Smooth muscle cell of the brain vasculature (primary cell): ENCODE data around the gene CAPSL.
"Not testable (repeated sequence)": the region's sequence is repeated elsewhere in the genome, so short reads cannot be mapped to it uniquely, and the experiment has no call there.

Experiments
- DNase-seq: peaks from one replicate; pipeline ENCODE4 v3.0.0-alpha.2; 2012; ENCODE audit warnings: low read depth, low spot score

Gene CAPSL

DNA sequence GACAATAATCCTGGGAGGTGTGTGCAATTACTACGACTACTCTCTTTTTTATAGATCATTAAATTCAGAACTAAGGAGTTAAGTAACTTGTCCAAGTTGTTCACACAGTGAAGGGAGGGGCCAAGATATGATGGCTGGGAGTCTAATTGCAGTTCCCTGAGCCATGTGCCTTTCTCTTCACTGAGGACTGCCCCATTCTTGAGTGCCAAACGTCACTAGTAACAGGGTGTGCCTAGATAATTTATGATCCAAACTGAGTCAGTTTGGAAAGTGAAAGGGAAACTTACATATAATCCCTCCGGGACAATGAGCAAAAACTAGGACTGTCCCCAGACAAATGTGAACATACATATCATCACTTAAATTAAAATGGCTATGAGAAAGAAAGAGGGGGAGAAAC lies 61.5 kb downstream of the CAPSL start:
- no peak for DNase-seq

DNA sequence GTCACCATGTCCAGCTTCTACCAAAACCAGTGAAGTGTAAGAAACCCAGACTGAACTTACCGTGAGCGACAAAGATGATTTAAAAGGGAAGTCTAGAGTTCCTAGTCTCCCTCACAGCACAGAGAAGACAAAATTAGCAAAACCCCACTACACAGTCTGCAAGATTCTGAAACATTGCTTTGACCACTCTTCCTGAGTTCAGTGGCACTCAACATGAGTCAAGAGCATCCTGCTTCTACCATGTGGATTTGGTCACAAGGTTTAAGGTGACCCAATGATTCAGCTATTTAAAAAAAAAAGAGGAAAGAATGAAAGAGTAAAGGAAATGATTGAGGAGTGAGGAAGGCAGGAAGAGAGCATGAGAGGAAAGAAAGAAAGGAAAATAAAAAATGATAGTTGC lies 62.0 kb downstream of the CAPSL start:
- no peak for DNase-seq

DNA sequence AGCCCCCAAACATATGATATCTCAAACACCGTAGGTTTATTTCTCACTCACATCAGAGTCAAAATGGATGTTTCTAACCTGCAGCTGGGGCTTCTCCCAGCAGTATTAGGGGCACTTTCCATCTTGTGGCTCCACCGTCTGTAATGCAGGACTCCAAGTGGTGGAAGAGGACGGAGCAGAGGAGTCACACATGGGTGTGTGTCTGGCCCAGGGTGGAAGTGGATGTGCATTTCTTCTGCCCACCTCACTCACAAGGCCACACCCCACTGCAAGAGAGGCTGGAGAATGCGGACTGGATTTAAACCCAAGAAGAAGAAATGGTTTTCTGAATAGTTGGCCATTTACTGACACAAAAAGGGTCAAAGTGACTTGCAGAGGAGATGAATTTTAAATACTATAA lies 67.8 kb downstream of the CAPSL start:
- DNase-seq, result no peak

DNA sequence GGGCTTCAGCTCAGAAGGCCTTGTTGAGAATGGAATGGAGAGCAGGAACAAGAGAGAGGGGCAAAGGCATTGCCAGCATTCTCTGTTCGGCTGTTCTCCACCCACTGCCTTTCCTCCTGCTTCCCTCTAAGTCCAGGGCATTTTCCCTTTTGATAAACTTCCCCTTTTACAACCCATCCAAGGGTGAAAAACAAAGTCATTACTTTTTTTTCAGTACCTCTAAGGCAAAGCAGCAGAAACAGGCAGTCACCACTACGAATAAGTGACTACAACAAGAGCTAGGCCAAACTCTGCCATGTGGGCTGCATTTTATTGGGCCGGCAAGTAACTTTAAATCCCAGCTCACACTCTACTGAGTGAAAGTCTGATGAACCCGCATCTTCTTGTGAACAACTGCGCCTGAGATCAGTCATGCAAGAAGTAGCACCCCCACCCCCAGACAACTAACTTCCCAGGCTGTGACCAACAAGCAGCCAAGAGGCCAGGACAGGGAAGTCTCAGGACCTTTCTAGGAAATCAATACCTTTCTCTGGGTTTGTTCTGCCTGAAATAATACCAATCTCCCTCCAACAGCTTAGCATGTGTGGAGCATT lies 68.6 kb downstream of the CAPSL start:
- DNase-seq, result no peak

DNA sequence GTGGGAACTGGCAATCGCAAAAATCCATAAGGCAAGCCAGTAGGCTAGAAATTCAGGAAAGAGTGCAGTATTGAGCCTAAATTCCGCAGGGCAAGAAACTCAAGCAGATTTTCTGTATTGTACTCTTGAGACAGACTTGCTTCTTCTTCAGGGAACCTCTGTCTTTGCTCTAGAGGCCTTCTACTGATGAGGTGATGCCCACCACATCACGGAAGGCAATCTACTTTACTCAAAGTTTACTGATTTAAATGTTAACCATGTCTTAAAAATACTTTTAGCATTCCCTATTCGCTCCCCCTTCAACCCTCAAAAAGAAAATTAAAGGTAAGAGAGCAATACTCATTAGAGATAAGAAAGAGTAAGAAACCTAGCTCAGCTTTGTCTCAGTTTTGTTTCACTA lies 70.4 kb downstream of the CAPSL start:
- DNase-seq, result no peak

DNA sequence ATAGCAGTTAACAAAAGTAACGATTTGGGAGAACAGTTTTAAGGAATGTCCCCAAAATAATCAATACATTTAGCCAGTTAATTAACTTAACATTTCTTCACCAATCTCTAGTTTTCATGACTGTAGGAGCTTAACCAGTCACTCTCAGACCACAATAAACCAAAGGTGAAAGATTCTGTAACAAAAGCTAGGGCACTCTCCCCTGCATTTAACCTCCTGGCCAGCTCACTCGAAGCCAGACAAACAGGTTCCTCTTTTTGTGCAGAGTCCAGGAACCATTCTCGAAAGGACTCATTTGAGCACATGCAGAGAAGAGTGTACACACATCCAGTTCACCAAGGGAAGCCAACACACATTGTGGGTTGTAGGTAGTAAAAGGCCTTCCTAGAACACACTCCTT lies 75.3 kb downstream of the CAPSL start:
- no peak for DNase-seq

DNA sequence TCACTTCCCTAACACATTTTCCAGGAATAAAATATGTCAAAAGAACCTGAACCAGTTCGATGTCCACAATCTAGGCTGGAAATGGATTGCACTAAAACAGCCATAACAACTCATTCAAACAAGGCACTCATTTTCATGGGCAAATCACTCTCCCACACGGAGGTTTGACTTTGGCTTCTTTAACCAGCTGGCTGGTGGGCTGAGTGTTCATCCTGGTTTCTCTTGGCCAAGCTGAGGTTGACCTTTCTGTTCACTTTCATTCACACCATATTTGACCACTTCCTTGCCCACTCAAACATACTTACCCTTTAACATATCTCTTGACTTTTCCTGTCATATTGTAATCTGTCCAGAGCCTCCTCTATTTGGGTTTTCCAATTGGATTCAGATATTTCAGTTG lies 76.3 kb downstream of the CAPSL start:
- no peak for DNase-seq

DNA sequence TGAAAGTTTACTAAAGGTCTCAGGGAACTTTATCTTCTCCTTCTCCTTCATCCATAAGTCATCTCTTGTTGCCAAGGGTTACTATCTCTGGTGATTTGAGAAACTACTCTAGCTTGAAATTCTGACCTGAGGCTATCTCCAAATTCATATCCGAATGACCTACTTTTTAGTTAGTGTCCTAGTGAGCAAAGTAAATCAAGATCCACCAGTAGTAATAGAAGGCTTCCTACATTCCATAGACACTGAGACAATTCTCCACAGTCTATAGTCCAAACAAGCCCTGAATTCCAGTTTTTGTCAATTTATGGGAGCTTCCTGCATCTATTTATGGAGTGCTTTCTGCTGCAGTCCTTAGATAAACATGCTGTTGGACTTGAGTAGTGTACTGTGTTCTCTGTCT lies 76.7 kb downstream of the CAPSL start:
- DNase-seq, result no peak

DNA sequence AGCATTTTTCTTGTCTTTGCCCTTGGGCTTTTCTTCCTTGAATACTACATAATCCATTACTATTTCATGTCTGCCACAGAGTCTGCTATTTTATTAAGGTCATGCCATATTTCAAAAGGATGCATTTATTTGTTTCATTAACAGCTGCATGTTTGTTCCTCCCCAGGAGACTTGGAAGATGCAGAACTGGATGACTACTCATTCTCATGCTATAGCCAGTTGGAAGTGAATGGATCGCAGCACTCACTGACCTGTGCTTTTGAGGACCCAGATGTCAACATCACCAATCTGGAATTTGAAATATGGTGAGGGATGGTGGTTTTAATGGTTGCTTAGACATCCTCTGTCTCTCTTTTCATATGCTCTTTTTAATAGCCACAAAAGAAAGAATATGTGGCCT lies 77.7 kb downstream of the CAPSL start:
- no peak for DNase-seq

DNA sequence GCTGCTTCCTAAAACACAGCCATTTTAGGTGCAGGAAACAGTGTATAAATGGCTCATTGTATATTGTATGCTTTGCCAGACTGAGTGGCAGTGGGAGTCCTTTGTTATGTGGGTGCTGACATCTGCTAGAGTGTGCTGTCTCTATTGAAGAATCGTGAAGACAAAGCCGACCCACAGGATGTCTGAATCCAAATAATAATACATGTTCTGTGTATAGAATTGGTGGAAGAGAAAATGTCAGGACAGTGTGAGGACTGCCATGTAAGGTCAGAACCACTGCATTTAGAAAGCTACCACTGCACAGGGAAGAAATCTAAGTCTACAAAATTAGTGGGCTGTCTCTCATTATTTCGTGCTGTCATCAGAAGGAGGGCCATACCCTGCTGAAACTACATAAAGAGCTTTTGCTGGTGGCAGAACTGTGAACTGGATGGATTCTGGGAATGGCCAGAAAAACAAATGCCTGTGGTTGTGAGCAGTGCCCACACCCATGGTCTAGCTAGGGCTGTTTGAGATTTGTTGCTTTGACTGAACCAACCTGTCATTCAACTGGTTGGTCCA lies 79.2 kb downstream of the CAPSL start:
- no peak for DNase-seq

DNA sequence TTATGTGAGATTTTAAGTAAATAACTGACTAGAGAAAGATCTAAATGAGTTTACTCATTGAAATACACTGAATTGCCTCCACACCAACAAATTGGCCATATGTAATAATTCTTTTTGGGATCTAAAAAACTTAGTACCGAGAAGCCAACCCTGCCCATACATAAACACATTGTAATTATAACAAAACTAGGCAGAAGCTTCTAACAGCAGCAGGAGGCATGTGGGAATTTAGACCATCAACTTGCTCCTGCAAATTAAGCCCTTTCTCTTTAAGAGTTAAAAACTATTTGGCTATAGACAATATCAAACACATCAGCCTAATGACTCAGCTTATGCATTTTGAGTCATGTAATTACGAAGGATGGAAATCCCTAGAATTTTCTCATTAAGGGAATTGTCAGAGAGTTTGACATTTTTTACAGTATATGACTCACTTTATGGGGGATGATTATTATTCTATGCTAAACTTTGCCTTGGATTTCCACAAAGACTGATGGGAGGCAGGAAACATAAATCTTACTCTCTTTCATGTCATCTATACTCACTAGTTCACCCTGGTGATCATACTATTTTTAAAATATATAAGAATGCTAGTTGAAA lies 80.7 kb downstream of the CAPSL start:
- DNase-seq, result no peak

DNA sequence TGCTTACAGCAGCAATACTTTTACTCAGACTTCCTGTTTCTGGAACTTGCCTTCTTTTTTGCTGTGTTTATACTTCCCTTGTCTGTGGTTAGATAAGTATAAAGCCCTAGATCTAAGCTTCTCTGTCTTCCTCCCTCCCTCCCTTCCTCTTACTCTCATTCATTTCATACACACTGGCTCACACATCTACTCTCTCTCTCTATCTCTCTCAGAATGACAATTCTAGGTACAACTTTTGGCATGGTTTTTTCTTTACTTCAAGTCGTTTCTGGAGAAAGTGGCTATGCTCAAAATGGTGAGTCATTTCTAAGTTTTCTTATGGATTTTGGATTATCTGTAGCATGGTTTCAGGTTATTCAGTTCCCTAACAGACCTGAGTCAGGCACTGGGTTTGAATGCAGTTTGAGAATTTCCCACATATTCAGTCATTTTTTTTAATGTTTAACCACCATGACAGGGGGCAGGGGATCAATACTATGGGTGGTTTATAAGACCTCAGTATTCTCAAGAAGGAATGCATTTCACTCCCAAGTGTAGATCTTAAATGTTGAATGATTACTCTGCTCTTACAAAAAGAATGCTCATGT lies 81.6 kb downstream of the CAPSL start, which contains the start of gene IL7R:
Gene IL7R, plus strand, starts transcription at position 127 of the 587 bp plus-strand sequence. Its CDS starts 87 bp downstream, at position 214.
- no peak for DNase-seq

DNA sequence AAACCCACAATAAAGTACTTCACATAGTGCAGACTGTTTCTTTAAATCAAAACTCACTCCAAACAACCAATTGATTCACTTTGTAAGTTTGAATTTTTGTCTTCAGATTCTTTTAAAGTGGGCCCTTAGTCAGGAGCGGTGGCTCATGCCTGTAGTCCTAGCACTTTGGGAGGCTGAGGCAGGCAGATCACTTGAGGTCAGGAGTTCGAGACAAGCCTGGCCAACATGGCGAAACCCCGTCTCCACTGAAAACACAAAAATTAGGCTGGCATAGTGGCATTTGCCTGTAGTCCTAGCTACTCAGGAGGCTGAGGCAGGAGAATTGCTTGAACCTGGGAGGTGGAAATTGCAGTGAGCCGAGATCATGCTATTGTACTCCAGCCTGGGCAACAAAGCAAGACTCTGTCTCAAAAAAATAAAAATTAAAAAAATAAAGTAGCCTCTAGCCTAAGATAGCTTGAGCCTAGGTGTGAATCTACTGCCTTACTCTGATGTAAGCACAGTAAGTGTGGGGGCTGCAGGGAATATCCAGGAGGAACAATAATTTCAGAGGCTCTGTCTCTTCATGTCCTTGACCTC lies 82.1 kb downstream of the CAPSL start:
- not testable (repeated sequence) for DNase-seq

DNA sequence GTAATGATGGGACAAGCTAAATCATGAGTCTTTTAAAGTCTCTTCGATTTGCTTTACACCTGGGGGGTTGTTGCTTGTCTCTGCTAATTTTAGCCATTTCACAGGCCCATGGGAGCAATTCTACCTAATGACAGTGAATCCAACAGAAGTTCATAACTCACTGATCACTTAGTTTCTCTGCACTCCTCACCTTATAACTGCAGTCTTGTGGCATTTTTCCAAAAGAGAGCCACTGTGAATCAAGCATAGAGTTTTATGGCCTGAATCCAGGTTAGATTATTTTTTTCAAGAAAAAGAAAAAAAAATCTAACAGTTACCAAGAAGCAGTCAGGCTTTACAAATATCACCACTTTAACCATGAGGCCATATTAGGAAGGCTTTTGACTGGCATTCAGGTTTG lies 83.2 kb downstream of the CAPSL start:
- DNase-seq, result no peak
